MM.1S (cell line): ENCODE measurements around the gene GRIK1.

ENCODE experiments used
- CTCF ChIP-seq: fragments of 300-600 bp; sonication (generic); IDR thresholded peaks from 2 replicates; pipeline ENCODE4 v1.5.1; 2016; ENCODE audit warnings: antibody characterized with exemption, low read length, mixed read lengths
- EZH2 ChIP-seq: fragments of 300-600 bp; sonication (generic); optimal IDR thresholded peaks from 2 replicates; pipeline ENCODE3; 2017; ENCODE audit warnings: low read depth, mild to moderate bottlenecking, antibody characterized with exemption, low read length, mixed read lengths
- EZH2phosphoT487 ChIP-seq: fragments of 300-600 bp; sonication (generic); IDR thresholded peaks from 2 replicates; pipeline ENCODE4 v1.6.1; 2018; ENCODE audit warnings: antibody characterized with exemption, low read length

GRCh38 chr21:29606613-29607012 lies 333.2 kb downstream of the GRIK1 start:
- TF ChIP-seq CTCF (no peak), EZH2phosphoT487 (no peak), EZH2 (no peak)
